HepG2 (cell line): Measurements from ENCODE around the gene ZNF276. TPM values are rescaled to one million over a fixed set of nuclear protein-coding genes. Genes with fewer than 3 reads are reported as not detected.

ENCODE experiments used
- AHR ChIP-seq: IDR thresholded peaks from 2 replicates; pipeline ENCODE4 v1.6.1; 2018; ENCODE audit warnings: missing genetic modification reagents, missing compliant biosample characterization
- BORCS8-MEF2B ChIP-seq: sonication (generic); formaldehyde crosslinking; IDR thresholded peaks from 2 replicates; pipeline ENCODE4 v1.8.0; 2022; ENCODE audit warnings: mild to moderate bottlenecking, missing genetic modification reagents
- BRD4 ChIP-seq: sonication (generic); formaldehyde crosslinking; IDR thresholded peaks from 2 replicates; pipeline ENCODE4 v1.4.0; 2020; ENCODE audit warnings: missing genetic modification reagents
- ELF3 ChIP-seq: IDR thresholded peaks from 2 replicates; pipeline ENCODE4 v1.6.1; 2016; ENCODE audit warnings: missing genetic modification reagents, missing compliant biosample characterization
- FOXM1 ChIP-seq: sonication (generic); formaldehyde crosslinking; IDR thresholded peaks from 2 replicates; pipeline ENCODE4 v1.5.0; 2020; ENCODE audit warnings: missing genetic modification reagents
- HNRNPL ChIP-seq: fragments of 200-400 bp; formaldehyde crosslinking; IDR thresholded peaks from 2 replicates; pipeline ENCODE4 v1.6.1; 2017; ENCODE audit warnings: mild to moderate bottlenecking, low read depth, low read length
- MNT ChIP-seq: fragments of 450-650 bp; IDR thresholded peaks from 2 replicates; pipeline ENCODE4 v1.6.1; 2016
- MYC ChIP-seq: sonication (generic); formaldehyde crosslinking; IDR thresholded peaks from 2 replicates; pipeline ENCODE4 v1.9.0; 2021; ENCODE audit warnings: missing genetic modification reagents, borderline replicate concordance
- NFYC ChIP-seq: IDR thresholded peaks from 2 replicates; pipeline ENCODE4 v1.6.1; 2016; ENCODE audit warnings: missing genetic modification reagents, missing compliant biosample characterization
- PRMT3 ChIP-seq: sonication (generic); formaldehyde crosslinking; IDR thresholded peaks from 2 replicates; pipeline ENCODE4 v1.8.1; 2022; ENCODE audit warnings: low read depth, mild to moderate bottlenecking, moderate library complexity, missing genetic modification reagents, borderline replicate concordance
- RBM39 ChIP-seq: fragments of 200-400 bp; formaldehyde crosslinking; IDR thresholded peaks from one replicate; pipeline ENCODE4 v1.6.1; 2018; ENCODE audit warnings: antibody characterized with exemption, mild to moderate bottlenecking, low read depth, low read length; ENCODE audit not compliant: poor library complexity, severe bottlenecking
- RNF2 ChIP-seq: fragments of 450-650 bp; conservative IDR thresholded peaks from 2 replicates; pipeline ENCODE4 v1.6.1; 2016; ENCODE audit warnings: low read depth
- SALL2 ChIP-seq: sonication (generic); formaldehyde crosslinking; IDR thresholded peaks from 2 replicates; pipeline ENCODE4 v1.8.1; 2023; ENCODE audit warnings: mild to moderate bottlenecking, missing genetic modification reagents, inconsistent platforms
- SOX5 ChIP-seq: IDR thresholded peaks from 2 replicates; pipeline ENCODE4 v1.6.1; 2016; ENCODE audit warnings: borderline replicate concordance
- SRSF9 ChIP-seq: fragments of 200-400 bp; formaldehyde crosslinking; IDR thresholded peaks from 2 replicates; pipeline ENCODE4 v1.6.1; 2018; ENCODE audit warnings: borderline replicate concordance, mild to moderate bottlenecking, low read depth, low read length; ENCODE audit not compliant: insufficient read depth, poor library complexity, severe bottlenecking
- SRY ChIP-seq: sonication (generic); formaldehyde crosslinking; IDR thresholded peaks from 2 replicates; pipeline ENCODE4 v1.8.0; 2022; ENCODE audit warnings: mild to moderate bottlenecking, missing genetic modification reagents
- TFDP2 ChIP-seq: sonication (generic); formaldehyde crosslinking; IDR thresholded peaks from 2 replicates; pipeline ENCODE4 v1.4.0; 2020; ENCODE audit warnings: missing genetic modification reagents
- ZNF333 ChIP-seq: sonication (generic); formaldehyde crosslinking; IDR thresholded peaks from 2 replicates; pipeline ENCODE4 v1.4.0; 2020; ENCODE audit warnings: mild to moderate bottlenecking, missing genetic modification reagents, borderline replicate concordance
- ZNF33A ChIP-seq: sonication (generic); formaldehyde crosslinking; IDR thresholded peaks from 2 replicates; pipeline ENCODE4 v1.5.1; 2020; ENCODE audit warnings: missing genetic modification reagents, mild to moderate bottlenecking, moderate library complexity, borderline replicate concordance
- ZNF615 ChIP-seq: sonication (generic); formaldehyde crosslinking; IDR thresholded peaks from 2 replicates; pipeline ENCODE4 v1.5.0; 2020; ENCODE audit warnings: mild to moderate bottlenecking, missing genetic modification reagents, borderline replicate concordance
- ZNF619 ChIP-seq: sonication (generic); formaldehyde crosslinking; IDR thresholded peaks from 2 replicates; pipeline ENCODE4 v1.4.0; 2020; ENCODE audit warnings: mild to moderate bottlenecking, missing genetic modification reagents
- ZNF720 ChIP-seq: sonication (generic); formaldehyde crosslinking; IDR thresholded peaks from 2 replicates; pipeline ENCODE4 v1.4.0; 2020; ENCODE audit warnings: missing genetic modification reagents
- ZNF749 ChIP-seq: sonication (generic); formaldehyde crosslinking; IDR thresholded peaks from 2 replicates; pipeline ENCODE4 v1.8.0; 2022; ENCODE audit warnings: mild to moderate bottlenecking, missing genetic modification reagents, moderate library complexity, borderline replicate concordance
- ZNF816 ChIP-seq: sonication (generic); formaldehyde crosslinking; IDR thresholded peaks from 2 replicates; pipeline ENCODE4 v1.8.0; 2022; ENCODE audit warnings: missing genetic modification reagents, mild to moderate bottlenecking, borderline replicate concordance
- ZSCAN31 ChIP-seq: sonication (generic); formaldehyde crosslinking; IDR thresholded peaks from 2 replicates; pipeline ENCODE4 v1.5.0; 2020; ENCODE audit warnings: low read depth, mild to moderate bottlenecking, missing genetic modification reagents
- ZSCAN5A ChIP-seq: sonication (generic); formaldehyde crosslinking; IDR thresholded peaks from 2 replicates; pipeline ENCODE4 v1.8.0; 2022; ENCODE audit warnings: mild to moderate bottlenecking, missing genetic modification reagents, borderline replicate concordance
- polyA plus RNA-seq, 8 experiments: library from polyadenylated mRNA; depleted of rRNA in 3 of 8; stranded (reverse) in 7 of 8; unstranded in 1 of 8; fragments of >200 nt; fragmentation: Illumina TruSeq in 4 of 8; extraction: Trizol in 4 of 8; gene quantifications; 2 replicates each; pipeline versions ENCODE4 v1.2.1 to v1.2.3, GENCODE V29; 2011 to 2016; ENCODE audit warnings: low read depth in 4 of 8, missing spikeins in 1 of 8, mixed read lengths in 1 of 8; ENCODE audit not compliant: insufficient read depth in 1 of 8
- total RNA-seq, 5 experiments: library from RNA; depleted of rRNA; stranded (reverse); fragments of >200 nt; fragmentation: Illumina TruSeq; extraction: Trizol; gene quantifications; 2 replicates each; pipeline ENCODE4 v1.2.3, GENCODE V29; 2016; ENCODE audit warnings: low read depth in 1 of 5

Gene ZNF276
- total and polyA plus RNA-seq, 2 of the 13 experiments (the other 11 are each of a cell fraction or from before 2014, with no cell fraction given), result 17.7 to 18.0 TPM

- TF ChIP-seq ZNF615 (no peak), MNT (no peak), MYC (CRISPR knock-in tag) (peak; percentile 86), ZNF619 (no peak; the same call in 1 of the 2 replicates), ZNF33A (peak; percentile 18; the same call in 1 of the 2 replicates), HNRNPL (no peak), RBM39 (no peak), TFDP2 (CRISPR knock-in tag) (peak; percentile 45), RNF2 (peak; percentile 94; the same call in 1 of the 2 replicates), AHR (CRISPR knock-in tag) (peak; percentile 38; the same call in 1 of the 2 replicates), BORCS8-MEF2B (CRISPR knock-in tag) (no peak; the same call in none of the 2 replicates), PRMT3 (no peak), ZSCAN5A (CRISPR knock-in tag) (no peak), ZNF816 (CRISPR knock-in tag) (no peak; the same call in 1 of the 2 replicates), SALL2 (CRISPR knock-in tag) (no peak), SOX5 (peak; percentile 14; the same call in 1 of the 2 replicates), SRY (CRISPR knock-in tag) (peak; percentile 33; the same call in 1 of the 2 replicates), ZNF333 (peak; percentile 87; the same call in 1 of the 2 replicates), ZNF720 (CRISPR knock-in tag) (0 out of 2 replicates have a peak, but pooled peaks have one; percentile 24), FOXM1 (CRISPR knock-in tag) (0 out of 2 replicates have a peak, but pooled peaks have one; percentile 29), ZSCAN31 (CRISPR knock-in tag) (no peak), ZNF749 (CRISPR knock-in tag) (no peak; the same call in 1 of the 2 replicates), NFYC (CRISPR knock-in tag) (0 out of 2 replicates have a peak, but pooled peaks have one; percentile 23), BRD4 (CRISPR knock-in tag) (peak; percentile 12; the same call in 1 of the 2 replicates), SRSF9 (no peak), ELF3 (CRISPR knock-in tag) (peak; percentile 73)
These were observed 20.5 kb upstream of the ZNF276 start (continued) for GRCh38 chr16:89700649-89701424.
